K562 (cell line): ENCODE data around the gene PPT2. TPM values are rescaled to one million over a fixed set of nuclear protein-coding genes. Genes with fewer than 3 reads are reported as not detected.
A peak's percentile ranks its signal among the peaks of the same experiment; 100 is the strongest.

Experiments used
- ARHGAP35 ChIP-seq: fragments of 450-650 bp; IDR thresholded peaks from 2 replicates; pipeline ENCODE4 v1.6.1; 2018; ENCODE audit not compliant: partially characterized antibody
- CTBP1 ChIP-seq: fragments of 450-650 bp; IDR thresholded peaks from 2 replicates; pipeline ENCODE4 v1.6.1; 2016; ENCODE audit warnings: borderline replicate concordance
- DPF2 ChIP-seq: fragments of 450-650 bp; IDR thresholded peaks from 2 replicates; pipeline ENCODE4 v1.6.1; 2016
- FOXA3 ChIP-seq, 2 experiments: fragments of 450-650 bp in 1 of 2; sonication (generic) in 1 of 2; formaldehyde crosslinking; IDR thresholded peaks in 1 of 2; conservative IDR thresholded peaks in 1 of 2; 2 replicates each; pipeline versions ENCODE4 v1.4.0 to v1.8.0; 2020 to 2022; ENCODE audit warnings: mild to moderate bottlenecking in 2 of 2, missing genetic modification reagents in 1 of 2
- FOXJ2 ChIP-seq: fragments of 200-800 bp; sonication (Bioruptor generic); IDR thresholded peaks from 2 replicates; pipeline ENCODE4 v1.6.1; 2016; ENCODE audit warnings: missing genetic modification characterization, missing compliant biosample characterization
- GABPA ChIP-seq: fragments of 200-800 bp; sonication (Bioruptor generic); conservative IDR thresholded peaks from 2 replicates; pipeline ENCODE4 v1.6.1; 2016; ENCODE audit warnings: low read depth, missing genetic modification characterization, missing compliant biosample characterization
- KDM2B ChIP-seq: fragments of 250-450 bp; sonication (Bioruptor Pico); IDR thresholded peaks from 2 replicates; pipeline ENCODE4 v1.8.0; 2021; ENCODE audit warnings: mild to moderate bottlenecking, moderate library complexity
- L3MBTL2 ChIP-seq: fragments of 450-650 bp; IDR thresholded peaks from 2 replicates; pipeline ENCODE4 v1.6.1; 2016; ENCODE audit warnings: mild to moderate bottlenecking, moderate library complexity
- MEF2D ChIP-seq: conservative IDR thresholded peaks from 2 replicates; pipeline ENCODE4 v1.6.1; 2016; ENCODE audit warnings: low read depth, missing genetic modification characterization, missing compliant biosample characterization
- NCOA4 ChIP-seq: fragments of 450-650 bp; IDR thresholded peaks from 2 replicates; pipeline ENCODE4 v1.6.1; 2018; ENCODE audit warnings: mild to moderate bottlenecking; ENCODE audit not compliant: partially characterized antibody
- NUFIP1 ChIP-seq: fragments of 450-650 bp; IDR thresholded peaks from 2 replicates; pipeline ENCODE4 v1.6.1; 2018; ENCODE audit not compliant: partially characterized antibody
- PML ChIP-seq: IDR thresholded peaks from 2 replicates; pipeline ENCODE4 v1.6.1; 2012; ENCODE audit warnings: low read length, inconsistent platforms
- RBBP5 ChIP-seq: fragments of 200-600 bp; sonication (generic); IDR thresholded peaks from 2 replicates; pipeline ENCODE4 v1.6.1; 2012; ENCODE audit warnings: borderline replicate concordance, mild to moderate bottlenecking, low read length, control low read depth, inconsistent platforms; ENCODE audit not compliant: insufficient read depth, poor library complexity, severe bottlenecking
- RNF2 ChIP-seq: sonication (generic); IDR thresholded peaks from 2 replicates; pipeline ENCODE4 v1.6.1; 2016
- RUNX1 ChIP-seq: sonication (generic); IDR thresholded peaks from 2 replicates; pipeline ENCODE4 v1.6.1; 2016; ENCODE audit warnings: antibody characterized with exemption, low read depth
- SIN3A ChIP-seq, 2 experiments: fragments of 150-350 bp in 1 of 2; IDR thresholded peaks; 2 replicates each; pipeline ENCODE4 v1.6.1; 2011 to 2016; ENCODE audit warnings: borderline replicate concordance in 2 of 2, low read depth in 2 of 2, low read length in 2 of 2, mild to moderate bottlenecking in 2 of 2, moderate library complexity in 2 of 2; ENCODE audit not compliant: control insufficient read depth in 1 of 2
- SMAD1 ChIP-seq: fragments of 150-350 bp; IDR thresholded peaks from 2 replicates; pipeline ENCODE4 v1.6.1; 2014; ENCODE audit warnings: low read length, low read depth; ENCODE audit not compliant: partially characterized antibody
- SMAD4 ChIP-seq: fragments of 250-450 bp; sonication (Bioruptor Pico); conservative IDR thresholded peaks from 2 replicates; pipeline ENCODE4 v1.8.0; 2021; ENCODE audit warnings: inconsistent platforms, mild to moderate bottlenecking, moderate library complexity
- SNRNP70 ChIP-seq: fragments of 200-400 bp; formaldehyde crosslinking; optimal IDR thresholded peaks from 2 replicates; pipeline ENCODE3; 2017; ENCODE audit warnings: low read depth, low read length
- SUPT5H ChIP-seq: fragments of 450-650 bp; IDR thresholded peaks from 2 replicates; pipeline ENCODE4 v1.6.1; 2016
- TCF7L2 ChIP-seq: fragments of 150-350 bp; IDR thresholded peaks from 2 replicates; pipeline ENCODE4 v1.6.1; 2016; ENCODE audit warnings: low read depth, mild to moderate bottlenecking, low read length, moderate library complexity
- TEAD2 ChIP-seq: fragments of 450-650 bp; IDR thresholded peaks from 2 replicates; pipeline ENCODE4 v1.6.1; 2016; ENCODE audit warnings: missing genetic modification characterization, control low read depth, missing compliant biosample characterization
- WHSC1 ChIP-seq: IDR thresholded peaks from one replicate; pipeline ENCODE4 v1.6.1; 2012; ENCODE audit warnings: low read length, control low read depth, inconsistent platforms
- ZBTB9 ChIP-seq: fragments of 450-650 bp; formaldehyde crosslinking; IDR thresholded peaks from 2 replicates; pipeline ENCODE4 v1.4.0; 2020; ENCODE audit warnings: mild to moderate bottlenecking, moderate library complexity
- ZKSCAN8 ChIP-seq: fragments of 200-800 bp; sonication (Bioruptor generic); IDR thresholded peaks from 2 replicates; pipeline ENCODE4 v1.6.1; 2016; ENCODE audit warnings: missing genetic modification characterization, missing compliant biosample characterization
- ZNF75A ChIP-seq: fragments of 450-650 bp; formaldehyde crosslinking; IDR thresholded peaks from 2 replicates; pipeline ENCODE4 v1.4.0; 2020; ENCODE audit warnings: mild to moderate bottlenecking
- ZNF76 ChIP-seq: fragments of 250-450 bp; sonication (Bioruptor Pico); IDR thresholded peaks from 2 replicates; pipeline ENCODE4 v1.4.0; 2020; ENCODE audit warnings: mild to moderate bottlenecking, moderate library complexity, borderline replicate concordance
- polyA plus RNA-seq, 8 experiments: library from polyadenylated mRNA; depleted of rRNA in 4 of 8; stranded (reverse) in 5 of 8; unstranded in 3 of 8; fragments of >200 nt; fragmentation: Nextera tagmentation in 2 of 8; fragmentation: Illumina TruSeq in 1 of 8; extraction: Ambion mirVana in 2 of 8; extraction: Trizol in 1 of 8; gene quantifications; 2 replicates each; pipeline versions ENCODE4 v1.2.1 to v1.2.3, GENCODE V29; 2011 to 2014; ENCODE audit warnings: inconsistent platforms in 1 of 8, missing spikeins in 1 of 8
- total RNA-seq, 7 experiments: library from RNA; depleted of rRNA in 6 of 7; stranded (reverse); fragments of >200 nt in 6 of 7; fragmentation: Illumina TruSeq in 2 of 7; extraction: Trizol in 2 of 7; gene quantifications; 2 replicates each; pipeline versions ENCODE4 v1.2.1 to v1.2.3, GENCODE V29; 2011 to 2021; ENCODE audit warnings: low replicate concordance in 1 of 7
- TF ChIP-seq, protein P1 (sequence below): fragments of 250-450 bp; sonication (Bioruptor Pico); IDR thresholded peaks from 2 replicates; pipeline ENCODE4 v1.5.0; 2020; ENCODE audit warnings: mild to moderate bottlenecking, borderline replicate concordance

Gene PPT2
- total and polyA plus RNA-seq, 9 of the 15 experiments (the other 6 are each of a cell fraction or from before 2014, with no cell fraction given) = 27.4 to 98.8 (median 69.9) TPM

DNA sequence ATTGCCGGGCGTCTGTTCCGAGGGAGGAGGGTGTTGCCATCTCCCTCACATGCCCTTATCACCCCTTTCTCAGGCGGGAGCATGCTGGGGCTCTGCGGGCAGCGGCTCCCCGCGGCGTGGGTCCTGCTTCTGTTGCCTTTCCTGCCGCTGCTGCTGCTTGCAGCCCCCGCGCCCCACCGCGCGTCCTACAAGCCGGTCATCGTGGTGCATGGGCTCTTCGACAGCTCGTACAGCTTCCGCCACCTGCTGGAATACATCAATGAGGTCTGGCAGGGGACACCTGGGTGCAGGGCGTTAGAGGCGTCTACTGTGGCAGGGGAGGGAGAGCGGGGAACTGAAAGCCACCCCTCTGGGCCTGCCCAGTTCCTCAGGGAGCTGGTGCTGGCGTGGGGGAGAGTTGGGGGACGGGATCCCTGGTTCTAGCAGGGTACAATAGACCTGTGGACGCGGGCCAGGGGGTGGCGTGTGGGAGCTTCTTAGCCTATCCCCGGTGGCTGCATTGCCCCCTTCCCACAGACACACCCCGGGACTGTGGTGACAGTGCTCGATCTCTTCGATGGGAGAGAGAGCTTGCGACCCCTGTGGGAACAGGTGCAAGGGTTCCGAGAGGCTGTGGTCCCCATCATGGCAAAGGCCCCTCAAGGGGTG is 697 bp downstream of the PPT2 start (continued):
- TF ChIP-seq, protein P1, sequence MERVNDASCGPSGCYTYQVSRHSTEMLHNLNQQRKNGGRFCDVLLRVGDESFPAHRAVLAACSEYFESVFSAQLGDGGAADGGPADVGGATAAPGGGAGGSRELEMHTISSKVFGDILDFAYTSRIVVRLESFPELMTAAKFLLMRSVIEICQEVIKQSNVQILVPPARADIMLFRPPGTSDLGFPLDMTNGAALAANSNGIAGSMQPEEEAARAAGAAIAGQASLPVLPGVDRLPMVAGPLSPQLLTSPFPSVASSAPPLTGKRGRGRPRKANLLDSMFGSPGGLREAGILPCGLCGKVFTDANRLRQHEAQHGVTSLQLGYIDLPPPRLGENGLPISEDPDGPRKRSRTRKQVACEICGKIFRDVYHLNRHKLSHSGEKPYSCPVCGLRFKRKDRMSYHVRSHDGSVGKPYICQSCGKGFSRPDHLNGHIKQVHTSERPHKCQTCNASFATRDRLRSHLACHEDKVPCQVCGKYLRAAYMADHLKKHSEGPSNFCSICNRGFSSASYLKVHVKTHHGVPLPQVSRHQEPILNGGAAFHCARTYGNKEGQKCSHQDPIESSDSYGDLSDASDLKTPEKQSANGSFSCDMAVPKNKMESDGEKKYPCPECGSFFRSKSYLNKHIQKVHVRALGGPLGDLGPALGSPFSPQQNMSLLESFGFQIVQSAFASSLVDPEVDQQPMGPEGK (CRISPR knock-in tag) = peak; percentile 71; the same call in 1 of the 2 replicates
- TF ChIP-seq DPF2 (peak; percentile 45; the same call in 1 of the 2 replicates), L3MBTL2 (peak; percentile 80; the same call in 1 of the 2 replicates), FOXJ2 (tag) (no peak), ZBTB9 (no peak), RUNX1 (no peak; the same call in 1 of the 2 replicates), RNF2 (0 out of 2 replicates have a peak, but pooled peaks have one; percentile 25), SIN3A (IDR thresholded peaks at IDR 0.05; ENCODE audit: borderline replicate concordance in 2 of 2, control insufficient read depth in 1 of 2, low read depth in 2 of 2, low read length in 2 of 2) (peak; percentile 32 to 78; a peak in 2 of 4 replicates), ZNF75A (CRISPR knock-in tag) (no peak), SUPT5H (peak; percentile 27; the same call in 1 of the 2 replicates), TEAD2 (no peak), SMAD1 (peak; percentile 39), TCF7L2 (0 out of 2 replicates have a peak, but pooled peaks have one; percentile 15), ARHGAP35 (no peak), RBBP5 (peak; percentile 88), KDM2B (no peak), WHSC1 (no peak), NUFIP1 (no peak), SMAD4 (CRISPR knock-in tag) (peak; percentile 61; the same call in 1 of the 2 replicates), PML (no peak), ZKSCAN8 (CRISPR knock-in tag) (no peak; the same call in 1 of the 2 replicates), GABPA (tag) (no peak), CTBP1 (peak; percentile 84), SNRNP70 (no peak), MEF2D (tag) (no peak), NCOA4 (no peak), FOXA3 (CRISPR knock-in tag; conservative IDR thresholded peaks at IDR 0.05 in 1 of 2, IDR thresholded peaks at IDR 0.05 in 1 of 2) (no peak), ZNF76 (CRISPR knock-in tag) (no peak)
